Subcutaneous adipose tissue (tissue), 4 donors: Measurements from ENCODE around the gene DPYD. TPM values are rescaled to one million over a fixed set of nuclear protein-coding genes. Genes with fewer than 3 reads are reported as not detected.

Experiments
- total RNA-seq, 4 donors: library from RNA; depleted of rRNA; stranded (reverse); fragments of >200 nt; gene quantifications; one replicate each; pipeline ENCODE4 v1.1.0, GENCODE V29; 2016
- TF ChIP-seq, protein P1 (sequence below): fragments of 450-650 bp; IDR thresholded peaks from one replicate; pipeline ENCODE4 v1.5.1; 2016; ENCODE audit warnings: low read depth, mild to moderate bottlenecking, control low read depth, antibody characterized with exemption, moderate library complexity

The DPYD gene
- total RNA-seq, 4 donors from 2014 or later = 47.1 to 100 (median 68.0) TPM

DNA sequence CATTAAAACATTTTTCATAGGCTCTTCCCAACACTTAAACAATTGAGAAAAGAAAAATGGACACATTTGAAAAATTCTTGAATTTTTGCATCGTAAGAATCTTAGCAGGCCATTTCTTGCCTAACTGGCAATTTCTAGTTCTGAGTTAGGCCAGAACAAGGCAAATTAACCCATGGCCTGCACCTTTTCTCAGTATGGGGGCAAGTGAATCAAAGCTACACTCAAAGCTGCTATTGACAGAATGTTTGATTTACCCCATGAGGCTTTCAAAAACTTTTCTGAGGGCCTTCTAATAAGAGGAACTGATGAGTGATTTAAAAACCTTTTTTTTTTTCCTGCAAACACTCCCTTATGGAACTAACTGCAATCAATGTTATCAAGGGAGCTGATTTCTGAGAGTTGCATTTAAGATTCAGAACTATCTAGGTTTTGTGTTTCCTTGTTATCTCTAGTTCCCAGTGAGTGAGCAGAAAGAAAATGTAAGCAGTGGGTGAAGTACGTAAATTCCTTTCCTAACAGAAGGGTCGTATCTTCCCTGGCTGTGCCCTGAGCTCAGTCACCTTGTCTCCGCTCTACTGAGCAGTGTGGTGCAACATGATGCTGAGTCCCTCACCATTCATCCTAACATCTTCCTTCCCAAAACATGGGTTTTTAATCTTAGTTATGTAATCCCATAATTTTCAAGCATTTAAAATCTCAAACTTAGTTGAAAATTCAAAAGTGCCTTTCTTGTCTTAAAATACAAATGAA, 353.7 kb downstream of the DPYD start:
- TF ChIP-seq, protein P1, sequence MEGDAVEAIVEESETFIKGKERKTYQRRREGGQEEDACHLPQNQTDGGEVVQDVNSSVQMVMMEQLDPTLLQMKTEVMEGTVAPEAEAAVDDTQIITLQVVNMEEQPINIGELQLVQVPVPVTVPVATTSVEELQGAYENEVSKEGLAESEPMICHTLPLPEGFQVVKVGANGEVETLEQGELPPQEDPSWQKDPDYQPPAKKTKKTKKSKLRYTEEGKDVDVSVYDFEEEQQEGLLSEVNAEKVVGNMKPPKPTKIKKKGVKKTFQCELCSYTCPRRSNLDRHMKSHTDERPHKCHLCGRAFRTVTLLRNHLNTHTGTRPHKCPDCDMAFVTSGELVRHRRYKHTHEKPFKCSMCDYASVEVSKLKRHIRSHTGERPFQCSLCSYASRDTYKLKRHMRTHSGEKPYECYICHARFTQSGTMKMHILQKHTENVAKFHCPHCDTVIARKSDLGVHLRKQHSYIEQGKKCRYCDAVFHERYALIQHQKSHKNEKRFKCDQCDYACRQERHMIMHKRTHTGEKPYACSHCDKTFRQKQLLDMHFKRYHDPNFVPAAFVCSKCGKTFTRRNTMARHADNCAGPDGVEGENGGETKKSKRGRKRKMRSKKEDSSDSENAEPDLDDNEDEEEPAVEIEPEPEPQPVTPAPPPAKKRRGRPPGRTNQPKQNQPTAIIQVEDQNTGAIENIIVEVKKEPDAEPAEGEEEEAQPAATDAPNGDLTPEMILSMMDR = no peak

DNA sequence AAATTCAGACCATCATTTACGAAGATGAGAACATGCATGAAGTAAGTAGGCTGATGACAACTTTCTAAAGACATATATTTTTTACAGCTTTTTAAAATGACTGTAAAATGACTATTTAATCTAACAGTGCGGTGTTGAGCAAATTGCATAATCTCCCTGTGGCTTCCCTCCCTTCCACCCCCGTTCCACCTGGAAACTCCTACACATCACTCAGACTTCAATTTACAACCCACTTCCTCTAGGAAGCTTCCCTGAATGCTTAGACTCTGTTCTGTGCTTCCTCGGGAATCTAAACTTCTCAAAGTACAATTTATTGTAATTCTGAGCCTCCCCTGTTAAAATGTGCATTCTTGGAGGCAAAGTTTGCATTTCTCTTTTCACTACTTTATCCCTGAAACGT, 354.9 kb downstream of the DPYD start:
- TF ChIP-seq, protein P1 = no peak

DNA sequence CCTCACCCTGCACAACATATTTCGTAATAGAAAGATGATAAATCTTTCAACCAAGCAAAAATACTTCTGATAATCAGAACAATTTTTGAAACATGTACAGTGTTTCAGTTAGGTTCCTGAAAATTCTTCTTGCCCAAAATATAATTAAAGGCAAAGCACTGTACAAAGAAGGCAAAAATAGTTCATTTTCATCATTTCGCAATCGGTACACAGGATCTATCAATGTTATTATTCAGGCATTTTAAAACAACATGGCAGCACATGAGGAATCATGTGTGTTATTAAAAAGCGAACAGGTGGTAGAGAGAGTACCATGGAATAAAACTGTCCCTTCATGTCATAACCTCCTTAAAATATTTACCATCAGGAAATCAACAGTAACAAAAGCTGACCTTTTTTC, 356.9 kb downstream of the DPYD start:
- TF ChIP-seq, protein P1 = no peak

DNA sequence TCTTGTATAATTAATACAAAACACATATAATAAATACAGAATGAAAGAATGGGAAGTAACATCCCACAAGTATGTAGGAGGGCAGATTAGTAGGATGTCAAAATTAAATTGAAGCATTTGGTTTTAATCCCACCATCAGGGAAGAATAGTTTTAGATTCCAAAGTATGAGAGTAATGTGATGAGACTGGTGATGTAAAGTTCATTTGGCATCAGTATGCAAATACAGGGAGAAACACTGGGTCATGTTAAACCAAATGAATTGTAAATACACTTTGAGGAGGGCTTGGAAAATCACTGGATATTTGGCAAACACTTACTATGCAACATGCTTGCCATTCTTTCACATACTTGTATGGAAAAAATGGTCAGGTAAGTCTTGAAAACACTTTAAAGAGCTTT, 358.8 kb downstream of the DPYD start:
- TF ChIP-seq, protein P1 = no peak

DNA sequence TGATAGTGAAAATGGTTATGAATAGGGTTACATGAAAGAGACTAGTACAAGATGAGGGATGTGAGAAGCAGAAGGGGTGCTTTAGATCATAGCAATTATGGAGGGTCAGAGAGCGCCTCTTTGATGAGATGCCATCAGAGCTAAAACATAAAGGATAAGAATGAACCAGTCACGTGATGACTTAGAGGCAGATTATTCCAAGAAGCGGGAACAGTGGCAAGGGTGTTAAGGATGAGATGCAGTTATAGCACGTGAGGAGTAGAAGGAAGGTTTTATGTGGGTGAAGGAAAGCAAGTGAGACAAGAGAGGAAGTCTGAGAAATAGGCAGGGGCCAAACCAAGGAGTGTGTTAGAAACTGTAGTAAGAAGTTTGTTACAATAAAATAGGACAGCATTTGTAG, 360.1 kb downstream of the DPYD start:
- TF ChIP-seq, protein P1 = no peak

DNA sequence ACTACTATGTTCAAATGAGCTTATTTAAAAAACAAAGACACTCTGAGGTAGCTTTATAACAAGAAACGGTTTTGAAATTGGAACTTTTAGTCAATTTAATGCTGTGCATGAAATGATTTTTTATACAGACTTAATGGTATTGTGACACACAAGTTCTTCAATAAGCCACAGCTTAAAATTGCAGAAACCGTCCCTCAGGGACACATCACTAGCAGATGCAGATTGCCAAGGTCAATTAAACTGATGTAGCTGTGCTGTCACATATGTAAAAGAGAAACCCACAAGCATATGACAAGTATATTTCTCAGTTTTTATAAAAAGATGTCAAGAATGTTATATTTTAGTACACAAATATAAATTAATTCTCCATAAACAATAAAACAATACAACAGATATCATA, 366.9 kb downstream of the DPYD start:
- TF ChIP-seq, protein P1 = no peak

DNA sequence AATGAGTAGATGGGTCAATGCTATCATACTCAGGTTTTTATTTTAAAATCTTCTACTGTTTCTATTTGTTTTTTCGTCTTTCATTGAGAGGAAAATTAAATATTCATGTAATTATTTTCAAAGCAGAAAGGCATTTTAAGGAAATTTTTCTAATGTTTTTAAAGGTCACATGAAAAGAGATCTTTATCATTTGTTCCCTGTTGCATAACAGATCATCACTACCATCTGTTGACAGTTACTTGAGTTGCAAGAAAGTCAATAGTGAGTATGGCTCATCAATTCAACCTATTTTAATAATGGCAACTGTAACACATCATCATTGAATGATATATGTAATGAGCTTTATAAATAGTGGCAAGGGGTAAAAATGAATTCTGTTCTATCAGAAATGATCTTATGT, 369.7 kb downstream of the DPYD start:
- TF ChIP-seq, protein P1 = no peak
